ENCODE measurements around the gene TRIM56.

DNA sequence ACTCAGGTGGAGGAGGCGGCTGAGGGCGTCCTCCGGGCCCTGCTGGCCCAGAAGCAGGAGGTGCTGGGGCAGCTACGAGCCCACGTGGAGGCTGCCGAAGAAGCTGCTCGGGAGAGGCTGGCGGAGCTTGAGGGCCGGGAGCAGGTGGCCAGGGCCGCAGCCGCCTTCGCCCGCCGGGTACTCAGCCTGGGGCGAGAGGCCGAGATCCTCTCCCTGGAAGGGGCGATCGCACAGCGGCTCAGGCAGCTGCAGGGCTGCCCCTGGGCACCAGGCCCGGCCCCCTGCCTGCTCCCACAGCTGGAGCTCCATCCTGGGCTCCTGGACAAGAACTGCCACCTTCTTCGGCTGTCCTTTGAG, 2.8 kb downstream of the TRIM56 start:
- TF ChIP-seq, protein P1, sequence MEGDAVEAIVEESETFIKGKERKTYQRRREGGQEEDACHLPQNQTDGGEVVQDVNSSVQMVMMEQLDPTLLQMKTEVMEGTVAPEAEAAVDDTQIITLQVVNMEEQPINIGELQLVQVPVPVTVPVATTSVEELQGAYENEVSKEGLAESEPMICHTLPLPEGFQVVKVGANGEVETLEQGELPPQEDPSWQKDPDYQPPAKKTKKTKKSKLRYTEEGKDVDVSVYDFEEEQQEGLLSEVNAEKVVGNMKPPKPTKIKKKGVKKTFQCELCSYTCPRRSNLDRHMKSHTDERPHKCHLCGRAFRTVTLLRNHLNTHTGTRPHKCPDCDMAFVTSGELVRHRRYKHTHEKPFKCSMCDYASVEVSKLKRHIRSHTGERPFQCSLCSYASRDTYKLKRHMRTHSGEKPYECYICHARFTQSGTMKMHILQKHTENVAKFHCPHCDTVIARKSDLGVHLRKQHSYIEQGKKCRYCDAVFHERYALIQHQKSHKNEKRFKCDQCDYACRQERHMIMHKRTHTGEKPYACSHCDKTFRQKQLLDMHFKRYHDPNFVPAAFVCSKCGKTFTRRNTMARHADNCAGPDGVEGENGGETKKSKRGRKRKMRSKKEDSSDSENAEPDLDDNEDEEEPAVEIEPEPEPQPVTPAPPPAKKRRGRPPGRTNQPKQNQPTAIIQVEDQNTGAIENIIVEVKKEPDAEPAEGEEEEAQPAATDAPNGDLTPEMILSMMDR (IDR thresholded peaks at IDR 0.05 in 4 of 5, conservative IDR thresholded peaks at IDR 0.05 in 1 of 5), result no peak
- TF ChIP-seq POLR2A (IDR thresholded peaks at IDR 0.05), result no peak

All from gastrocnemius medialis (tissue), 4 donors.